ENCODE data around the gene RAB43.
"Not testable (repeated sequence)": the region's sequence is repeated elsewhere in the genome, so short reads cannot be mapped to it uniquely, and the experiment has no call there.

Gene RAB43
- long read RNA-seq = 0 reads

DNA sequence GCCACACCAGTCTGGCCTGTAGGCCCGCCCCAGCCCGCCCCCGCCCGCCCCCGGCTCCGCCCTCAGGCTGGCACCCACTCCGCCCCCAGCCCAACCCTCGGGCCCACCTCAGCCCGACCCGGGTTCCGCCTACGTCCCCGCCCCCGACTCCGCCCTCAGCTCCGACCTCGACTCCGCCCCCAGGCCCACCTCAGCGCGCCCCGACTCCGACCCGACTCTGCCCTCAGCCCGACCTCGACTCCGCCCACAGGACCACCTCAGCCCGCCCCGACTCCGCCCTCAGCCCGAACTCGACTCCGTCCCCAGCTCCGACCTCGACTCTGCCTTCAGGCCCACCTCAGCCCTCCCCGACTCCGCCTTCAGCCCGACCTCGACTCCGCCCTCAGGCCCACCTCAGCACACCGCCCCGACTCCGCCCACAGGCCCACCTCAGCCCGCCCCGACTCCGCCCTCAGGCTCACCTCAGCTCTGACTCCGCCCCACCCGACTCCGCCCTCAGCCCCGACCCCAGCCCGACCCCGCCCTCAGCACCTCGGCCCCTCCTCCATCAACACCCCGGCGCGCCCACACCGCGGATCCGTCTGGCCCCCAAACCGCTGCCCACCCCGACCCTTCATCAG lies at the start of gene RAB43:
Gene RAB43, minus strand, starts transcription at position 13 of the 620 bp plus-strand sequence. CDS start 315 bp downstream, outside the sequence.
- TF ChIP-seq SPI1 (IDR thresholded peaks at IDR 0.05; ENCODE audit: borderline replicate concordance, low read depth) (no peak), GABPA (IDR thresholded peaks at IDR 0.05; ENCODE audit: low read depth) (no peak), POLR2AphosphoS5 (IDR thresholded peaks at IDR 0.05; ENCODE audit: low read depth) (no peak)
- TF ChIP-seq, protein P1, sequence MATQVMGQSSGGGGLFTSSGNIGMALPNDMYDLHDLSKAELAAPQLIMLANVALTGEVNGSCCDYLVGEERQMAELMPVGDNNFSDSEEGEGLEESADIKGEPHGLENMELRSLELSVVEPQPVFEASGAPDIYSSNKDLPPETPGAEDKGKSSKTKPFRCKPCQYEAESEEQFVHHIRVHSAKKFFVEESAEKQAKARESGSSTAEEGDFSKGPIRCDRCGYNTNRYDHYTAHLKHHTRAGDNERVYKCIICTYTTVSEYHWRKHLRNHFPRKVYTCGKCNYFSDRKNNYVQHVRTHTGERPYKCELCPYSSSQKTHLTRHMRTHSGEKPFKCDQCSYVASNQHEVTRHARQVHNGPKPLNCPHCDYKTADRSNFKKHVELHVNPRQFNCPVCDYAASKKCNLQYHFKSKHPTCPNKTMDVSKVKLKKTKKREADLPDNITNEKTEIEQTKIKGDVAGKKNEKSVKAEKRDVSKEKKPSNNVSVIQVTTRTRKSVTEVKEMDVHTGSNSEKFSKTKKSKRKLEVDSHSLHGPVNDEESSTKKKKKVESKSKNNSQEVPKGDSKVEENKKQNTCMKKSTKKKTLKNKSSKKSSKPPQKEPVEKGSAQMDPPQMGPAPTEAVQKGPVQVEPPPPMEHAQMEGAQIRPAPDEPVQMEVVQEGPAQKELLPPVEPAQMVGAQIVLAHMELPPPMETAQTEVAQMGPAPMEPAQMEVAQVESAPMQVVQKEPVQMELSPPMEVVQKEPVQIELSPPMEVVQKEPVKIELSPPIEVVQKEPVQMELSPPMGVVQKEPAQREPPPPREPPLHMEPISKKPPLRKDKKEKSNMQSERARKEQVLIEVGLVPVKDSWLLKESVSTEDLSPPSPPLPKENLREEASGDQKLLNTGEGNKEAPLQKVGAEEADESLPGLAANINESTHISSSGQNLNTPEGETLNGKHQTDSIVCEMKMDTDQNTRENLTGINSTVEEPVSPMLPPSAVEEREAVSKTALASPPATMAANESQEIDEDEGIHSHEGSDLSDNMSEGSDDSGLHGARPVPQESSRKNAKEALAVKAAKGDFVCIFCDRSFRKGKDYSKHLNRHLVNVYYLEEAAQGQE (IDR thresholded peaks at IDR 0.05; ENCODE audit: insufficient replicate concordance, low read depth) = no peak
- TF ChIP-seq, protein P2, sequence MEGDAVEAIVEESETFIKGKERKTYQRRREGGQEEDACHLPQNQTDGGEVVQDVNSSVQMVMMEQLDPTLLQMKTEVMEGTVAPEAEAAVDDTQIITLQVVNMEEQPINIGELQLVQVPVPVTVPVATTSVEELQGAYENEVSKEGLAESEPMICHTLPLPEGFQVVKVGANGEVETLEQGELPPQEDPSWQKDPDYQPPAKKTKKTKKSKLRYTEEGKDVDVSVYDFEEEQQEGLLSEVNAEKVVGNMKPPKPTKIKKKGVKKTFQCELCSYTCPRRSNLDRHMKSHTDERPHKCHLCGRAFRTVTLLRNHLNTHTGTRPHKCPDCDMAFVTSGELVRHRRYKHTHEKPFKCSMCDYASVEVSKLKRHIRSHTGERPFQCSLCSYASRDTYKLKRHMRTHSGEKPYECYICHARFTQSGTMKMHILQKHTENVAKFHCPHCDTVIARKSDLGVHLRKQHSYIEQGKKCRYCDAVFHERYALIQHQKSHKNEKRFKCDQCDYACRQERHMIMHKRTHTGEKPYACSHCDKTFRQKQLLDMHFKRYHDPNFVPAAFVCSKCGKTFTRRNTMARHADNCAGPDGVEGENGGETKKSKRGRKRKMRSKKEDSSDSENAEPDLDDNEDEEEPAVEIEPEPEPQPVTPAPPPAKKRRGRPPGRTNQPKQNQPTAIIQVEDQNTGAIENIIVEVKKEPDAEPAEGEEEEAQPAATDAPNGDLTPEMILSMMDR (IDR thresholded peaks at IDR 0.05; ENCODE audit: insufficient read depth, low read length) = no peak
- DNase-seq (ENCODE audit: low read depth in 1 of 2, low spot score in 1 of 2) = peak; percentile 49 to 55
- Histone ChIP-seq H3K27me3 (ENCODE audit: insufficient read depth, poor library complexity, severe bottlenecking) (no peaks in the 10 kb centered on the region), H3K27ac (replicated peaks) (peak within 1 kb of the TSS; percentile 87), H3K4me3 (replicated peaks; ENCODE audit: insufficient read depth, low read length) (peak within 1 kb of the TSS; percentile 66)

DNA sequence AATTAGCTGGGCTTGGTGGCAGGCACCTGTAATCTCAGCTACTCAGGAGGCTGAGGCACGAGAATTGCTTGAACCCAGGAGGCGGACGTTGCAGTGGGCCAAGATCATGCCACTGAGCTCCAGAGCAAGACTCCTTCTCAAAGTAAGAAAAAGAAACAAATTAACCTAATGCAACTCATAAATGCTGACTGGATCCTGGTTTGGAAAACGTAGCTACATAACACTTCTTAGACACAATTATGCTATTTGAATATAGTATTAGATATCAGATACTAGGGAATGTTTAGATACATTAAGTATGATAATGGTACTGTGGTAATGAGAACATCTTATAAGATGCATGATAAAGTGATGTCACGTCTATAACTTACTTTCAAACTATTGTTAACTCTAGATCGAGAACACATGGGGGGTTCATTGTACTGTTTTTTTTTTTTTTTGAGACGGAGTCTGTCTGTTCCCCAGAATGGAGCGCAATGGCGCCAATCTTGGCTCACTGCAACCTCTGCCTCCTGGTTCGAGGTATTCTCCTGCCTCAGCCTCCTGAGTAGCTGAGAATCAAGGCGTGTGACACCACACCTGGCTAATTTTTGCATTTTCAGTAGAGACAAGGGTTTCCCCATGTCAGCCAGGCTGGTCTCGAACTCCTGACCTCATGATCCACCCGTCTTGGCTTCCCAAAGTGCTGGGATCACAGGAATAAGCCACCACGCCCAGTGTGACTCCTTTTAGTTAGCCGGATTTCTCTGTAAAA lies 45.2 kb upstream of the RAB43 start:
- Histone ChIP-seq H3K27me3 (ENCODE audit: insufficient read depth, poor library complexity, severe bottlenecking) (no peaks in the 10 kb centered on the region), H3K4me3 (replicated peaks; ENCODE audit: insufficient read depth, low read length) (no peak overlapping the region), H3K27ac (replicated peaks) (no peak overlapping the region)
- TF ChIP-seq SPI1 (IDR thresholded peaks at IDR 0.05; ENCODE audit: borderline replicate concordance, low read depth) = no peak
- TF ChIP-seq POLR2AphosphoS5 (IDR thresholded peaks at IDR 0.05; ENCODE audit: low read depth) = no peak; the same call in 1 of the 2 replicates
- TF ChIP-seq GABPA (IDR thresholded peaks at IDR 0.05; ENCODE audit: low read depth) = no peak
- TF ChIP-seq, protein P1 (IDR thresholded peaks at IDR 0.05; ENCODE audit: insufficient replicate concordance, low read depth) = no peak
- TF ChIP-seq, protein P2 (IDR thresholded peaks at IDR 0.05; ENCODE audit: insufficient read depth, low read length) = no peak
- DNase-seq (ENCODE audit: low read depth in 1 of 2, low spot score in 1 of 2) = no peak

DNA sequence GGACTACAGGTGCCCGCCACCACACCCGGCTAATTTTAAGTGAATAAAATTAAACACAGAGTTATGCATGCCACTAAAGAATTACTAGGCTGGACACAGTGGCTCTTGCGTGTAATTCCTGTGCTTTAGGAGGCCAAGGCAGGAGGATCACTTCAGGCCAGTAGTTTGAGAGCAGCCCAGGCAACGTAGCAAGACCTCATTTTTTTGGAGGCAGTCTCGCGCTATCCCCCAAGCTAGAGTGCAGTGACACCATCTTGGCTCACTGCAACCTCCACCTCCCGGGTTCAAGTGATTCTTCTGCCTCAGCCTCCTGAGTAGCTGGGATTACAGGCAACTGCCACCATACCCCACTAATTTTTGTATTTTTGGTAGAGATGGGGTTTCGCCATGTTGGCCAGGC lies 44.0 kb upstream of the RAB43 start:
- not testable (repeated sequence) for H3K4me3 ChIP-seq (replicated peaks; ENCODE audit: insufficient read depth, low read length); DNase-seq (ENCODE audit: low read depth in 1 of 2, low spot score in 1 of 2); H3K27ac ChIP-seq (replicated peaks); H3K27me3 ChIP-seq (ENCODE audit: insufficient read depth, poor library complexity, severe bottlenecking)
- peak; percentile 64; the same call in 1 of the 2 replicates for TF ChIP-seq POLR2AphosphoS5 (IDR thresholded peaks at IDR 0.05; ENCODE audit: low read depth)

DNA sequence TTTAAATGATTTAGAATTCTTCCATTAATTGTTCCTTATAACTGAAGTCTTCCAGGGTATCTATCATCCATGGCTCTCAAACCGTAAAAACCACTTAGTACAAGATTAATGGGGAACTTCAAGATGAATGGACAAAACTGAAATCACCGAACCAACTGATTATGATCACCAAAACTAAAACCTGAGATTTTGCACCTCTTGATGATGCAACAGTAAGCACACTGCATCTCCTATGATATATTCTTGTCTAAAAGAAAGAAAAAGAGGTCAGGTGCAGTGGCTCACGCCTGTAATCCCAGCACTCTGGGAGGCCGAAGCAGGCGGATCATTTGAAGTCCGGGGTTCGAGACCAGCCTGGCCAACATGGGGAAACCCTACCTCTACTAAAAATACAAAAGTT lies 42.9 kb upstream of the RAB43 start:
- no peak for DNase-seq (ENCODE audit: low read depth in 1 of 2, low spot score in 1 of 2)
- Histone ChIP-seq H3K4me3 (replicated peaks; ENCODE audit: insufficient read depth, low read length) (no peak overlapping the region), H3K27ac (replicated peaks) (no peak overlapping the region), H3K27me3 (ENCODE audit: insufficient read depth, poor library complexity, severe bottlenecking) (no peaks in the 10 kb centered on the region)
- TF ChIP-seq POLR2AphosphoS5 (IDR thresholded peaks at IDR 0.05; ENCODE audit: low read depth) (no peak), GABPA (IDR thresholded peaks at IDR 0.05; ENCODE audit: low read depth) (no peak), SPI1 (IDR thresholded peaks at IDR 0.05; ENCODE audit: borderline replicate concordance, low read depth) (no peak)
- TF ChIP-seq, protein P2 (IDR thresholded peaks at IDR 0.05; ENCODE audit: insufficient read depth, low read length) = no peak
- TF ChIP-seq, protein P1 (IDR thresholded peaks at IDR 0.05; ENCODE audit: insufficient replicate concordance, low read depth) = no peak
